GM12892 (cell line): ENCODE measurements around the gene NLRC5.

Source experiments
- POLR2A ChIP-seq: IDR thresholded peaks from 2 replicates; pipeline ENCODE4 v1.6.1; 2011; ENCODE audit warnings: low read depth, low read length, control low read depth
- TAF1 ChIP-seq: IDR thresholded peaks from 2 replicates; pipeline ENCODE4 v1.6.1; 2011; ENCODE audit warnings: low read depth, mild to moderate bottlenecking, control low read depth, low read length, borderline replicate concordance

DNA sequence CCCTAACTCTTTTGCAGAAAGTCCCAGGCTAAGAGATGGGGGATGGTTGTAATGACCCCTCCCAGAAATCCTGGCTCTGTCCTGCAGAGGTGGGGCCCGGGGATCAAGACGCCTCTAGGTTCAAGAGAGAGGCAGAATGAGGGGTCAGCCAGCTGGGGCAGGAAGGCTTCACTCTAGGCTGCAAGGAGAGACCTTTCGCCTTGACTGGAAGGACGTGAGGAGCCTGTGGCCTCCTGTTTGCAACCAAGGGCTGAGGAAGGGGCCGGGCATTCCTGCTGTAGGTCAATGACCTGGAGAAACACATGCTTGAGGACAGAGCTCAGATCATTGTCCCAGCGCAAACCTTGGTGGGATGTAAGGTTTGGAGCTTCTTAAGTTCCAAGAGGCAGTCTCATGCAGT, 36.4 kb upstream of the NLRC5 start:
- TF ChIP-seq TAF1 (no peak), POLR2A (no peak)
